ENCODE results near the gene LRRC55.

DNA sequence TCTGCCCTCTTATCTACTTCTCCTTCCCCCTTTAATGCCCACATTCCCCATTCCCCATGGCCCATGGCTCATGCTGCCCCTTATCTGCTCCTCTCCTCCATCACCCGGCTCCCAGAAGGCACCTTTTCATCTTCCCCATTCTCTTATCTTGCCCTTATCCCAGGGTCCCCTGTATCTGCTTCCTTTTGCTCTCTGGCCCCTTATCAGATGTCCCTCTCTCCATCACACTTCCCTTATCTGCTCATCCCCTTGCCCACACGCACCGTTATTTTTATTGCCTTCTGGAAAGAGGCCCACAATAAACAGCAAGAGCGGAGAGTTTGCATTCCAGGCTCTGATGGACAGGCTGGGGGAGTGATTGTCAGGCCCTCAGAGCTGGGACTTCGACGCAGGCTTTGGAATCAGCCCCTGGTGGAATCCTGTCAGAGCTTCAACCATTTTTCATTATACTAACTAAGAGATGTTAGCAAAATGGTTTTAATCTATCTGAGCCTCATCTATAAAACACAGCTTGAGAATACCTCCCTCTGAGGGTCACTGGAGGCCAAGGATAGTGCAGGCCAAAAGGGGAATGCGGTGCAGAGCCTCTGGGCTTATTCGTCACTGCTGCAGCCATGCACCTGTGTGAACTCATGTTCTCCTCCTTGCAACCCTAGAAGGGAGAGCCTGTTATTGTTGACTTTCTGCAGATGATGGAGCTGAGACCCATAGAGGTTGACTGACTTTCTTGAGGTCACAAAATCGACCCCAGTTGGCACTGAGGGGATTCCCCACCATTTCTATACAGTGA is 37.0 kb upstream of the LRRC55 start:
- TF ChIP-seq, protein P1, sequence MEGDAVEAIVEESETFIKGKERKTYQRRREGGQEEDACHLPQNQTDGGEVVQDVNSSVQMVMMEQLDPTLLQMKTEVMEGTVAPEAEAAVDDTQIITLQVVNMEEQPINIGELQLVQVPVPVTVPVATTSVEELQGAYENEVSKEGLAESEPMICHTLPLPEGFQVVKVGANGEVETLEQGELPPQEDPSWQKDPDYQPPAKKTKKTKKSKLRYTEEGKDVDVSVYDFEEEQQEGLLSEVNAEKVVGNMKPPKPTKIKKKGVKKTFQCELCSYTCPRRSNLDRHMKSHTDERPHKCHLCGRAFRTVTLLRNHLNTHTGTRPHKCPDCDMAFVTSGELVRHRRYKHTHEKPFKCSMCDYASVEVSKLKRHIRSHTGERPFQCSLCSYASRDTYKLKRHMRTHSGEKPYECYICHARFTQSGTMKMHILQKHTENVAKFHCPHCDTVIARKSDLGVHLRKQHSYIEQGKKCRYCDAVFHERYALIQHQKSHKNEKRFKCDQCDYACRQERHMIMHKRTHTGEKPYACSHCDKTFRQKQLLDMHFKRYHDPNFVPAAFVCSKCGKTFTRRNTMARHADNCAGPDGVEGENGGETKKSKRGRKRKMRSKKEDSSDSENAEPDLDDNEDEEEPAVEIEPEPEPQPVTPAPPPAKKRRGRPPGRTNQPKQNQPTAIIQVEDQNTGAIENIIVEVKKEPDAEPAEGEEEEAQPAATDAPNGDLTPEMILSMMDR (IDR thresholded peaks at IDR 0.05), result no peak
- TF ChIP-seq EZH2 (IDR thresholded peaks at IDR 0.05), result no peak

Measured in neural progenitor cell (in vitro differentiated cells).